ENCODE measurements around the gene C2. TPM values are rescaled to one million over a fixed set of nuclear protein-coding genes. Genes with fewer than 3 reads are reported as not detected.

C2 gene
- total RNA-seq, 4 donors from 2014 or later, result 2.7 to 4.9 (median 3.6) TPM

- ATAC-seq (no peak), DNase-seq (no peak)
- Histone ChIP-seq H3K36me3 (no peaks in the 10 kb centered on the region), H3K4me3 (no peak overlapping the region), H3K4me1 (no peaks in the 10 kb centered on the region), H3K27ac (no peak overlapping the region), H3K9me3 (no peaks in the 10 kb centered on the region), H3K27me3 (no peaks in the 10 kb centered on the region)
- intact Hi-C loops (cut with DNase I; ENCODE audit: low total_unique reads) (no loop called here), in situ Hi-C loops (cut with MboI; ENCODE audit: low sequenced_read_pairs in 4 of 4) (no loop called here)
- no peak for TF ChIP-seq CTCF (IDR thresholded peaks at IDR 0.05 in 4 of 5, conservative IDR thresholded peaks at IDR 0.05 in 1 of 5)
- TF ChIP-seq POLR2A (IDR thresholded peaks at IDR 0.05), result no peak
Measured at GRCh38 chr6:31918069-31918720, 9.3 kb upstream of the C2 start.

- H3K27me3 ChIP-seq, result no peaks in the 10 kb centered on the region
- ATAC-seq (no peak), DNase-seq (no peak)
- no peak overlapping the region for H3K4me3 ChIP-seq
- TF ChIP-seq CTCF (IDR thresholded peaks at IDR 0.05 in 4 of 5, conservative IDR thresholded peaks at IDR 0.05 in 1 of 5), result no peak
- no peak for TF ChIP-seq POLR2A (IDR thresholded peaks at IDR 0.05)
- no peaks in the 10 kb centered on the region for H3K4me1 ChIP-seq
- H3K9me3 ChIP-seq, result no peaks in the 10 kb centered on the region
- in situ Hi-C loops (cut with MboI; ENCODE audit: low sequenced_read_pairs in 4 of 4), result no loop called here
- H3K27ac ChIP-seq, result no peak overlapping the region
- intact Hi-C loops (cut with DNase I; ENCODE audit: low total_unique reads), result no loop called here
- no peaks in the 10 kb centered on the region for H3K36me3 ChIP-seq
Measured at GRCh38 chr6:31919624-31920303, 7.8 kb upstream of the C2 start.

- H3K9me3 ChIP-seq, result no peaks in the 10 kb centered on the region
- intact Hi-C loops (cut with DNase I; ENCODE audit: low total_unique reads), result no loop called here
- H3K4me3 ChIP-seq, result no peak overlapping the region
- no peak overlapping the region for H3K27ac ChIP-seq
- H3K27me3 ChIP-seq, result no peaks in the 10 kb centered on the region
- in situ Hi-C loops (cut with MboI; ENCODE audit: low sequenced_read_pairs in 4 of 4), result no loop called here
- H3K36me3 ChIP-seq, result no peaks in the 10 kb centered on the region
- TF ChIP-seq POLR2A (IDR thresholded peaks at IDR 0.05), result no peak
- TF ChIP-seq CTCF (IDR thresholded peaks at IDR 0.05 in 4 of 5, conservative IDR thresholded peaks at IDR 0.05 in 1 of 5), result no peak
- DNase-seq (no peak), ATAC-seq (no peak)
- no peaks in the 10 kb centered on the region for H3K4me1 ChIP-seq
Measured at GRCh38 chr6:31920811-31921210, 6.7 kb upstream of the C2 start.

GRCh38 chr6:31922942-31923341 is 4.6 kb upstream of the C2 start:
- TF ChIP-seq CTCF (IDR thresholded peaks at IDR 0.05 in 4 of 5, conservative IDR thresholded peaks at IDR 0.05 in 1 of 5), result no peak
- no peak for TF ChIP-seq POLR2A (IDR thresholded peaks at IDR 0.05)
- ATAC-seq (no peak), DNase-seq (no peak)
- no peak overlapping the region for H3K27ac ChIP-seq
- H3K9me3 ChIP-seq, result no peaks in the 10 kb centered on the region
- H3K4me1 ChIP-seq, result no peaks in the 10 kb centered on the region
- H3K27me3 ChIP-seq, result no peaks in the 10 kb centered on the region
- in situ Hi-C loops (cut with MboI; ENCODE audit: low sequenced_read_pairs in 4 of 4), result no loop called here
- H3K36me3 ChIP-seq, result no peaks in the 10 kb centered on the region
- intact Hi-C loops (cut with DNase I; ENCODE audit: low total_unique reads), result no loop called here
- no peak overlapping the region for H3K4me3 ChIP-seq

Data from gastrocnemius medialis (tissue), 4 donors.